GM23338 (cell line): Measurements from ENCODE around the gene OGA.

ENCODE experiments used
- CREB1 ChIP-seq: fragments of 250-450 bp; sonication (Bioruptor Pico); IDR thresholded peaks from 2 replicates; pipeline ENCODE4 v1.5.0; 2020; ENCODE audit warnings: low read depth, mild to moderate bottlenecking, moderate library complexity
- EZH2 ChIP-seq: fragments of 200-600 bp; sonication (generic); IDR thresholded peaks from one replicate; pipeline ENCODE4 v1.8.0; 2017; ENCODE audit warnings: antibody characterized with exemption, mild to moderate bottlenecking, low read depth; ENCODE audit not compliant: unreplicated experiment
- EZH2phosphoT487 ChIP-seq: fragments of 200-600 bp; sonication (generic); IDR thresholded peaks from one replicate; pipeline ENCODE4 v1.8.1; 2018; ENCODE audit warnings: antibody characterized with exemption; ENCODE audit not compliant: unreplicated experiment
- JUNB ChIP-seq: IDR thresholded peaks from one replicate; pipeline ENCODE4 v1.6.1; 2016; ENCODE audit warnings: antibody characterized with exemption; ENCODE audit not compliant: unreplicated experiment
- POLR2AphosphoS5 ChIP-seq: IDR thresholded peaks from 2 replicates; pipeline ENCODE4 v1.6.1; 2016; ENCODE audit warnings: antibody characterized with exemption, low read depth
- REST ChIP-seq: IDR thresholded peaks from one replicate; pipeline ENCODE4 v1.6.1; 2018; ENCODE audit warnings: antibody characterized with exemption; ENCODE audit not compliant: unreplicated experiment
- ZNF114 ChIP-seq: fragments of 250-450 bp; sonication (Bioruptor Pico); IDR thresholded peaks from 2 replicates; pipeline ENCODE4 v1.5.0; 2020; ENCODE audit warnings: mild to moderate bottlenecking, moderate library complexity
- ZNF462 ChIP-seq: fragments of 250-450 bp; sonication (Bioruptor Pico); IDR thresholded peaks from 2 replicates; pipeline ENCODE4 v1.5.0; 2020; ENCODE audit warnings: mild to moderate bottlenecking, moderate library complexity
- TF ChIP-seq, protein P1 (sequence below), 2 experiments: fragments of 200-600 bp in 1 of 2; sonication (generic) in 1 of 2; conservative IDR thresholded peaks; 2 replicates each; pipeline versions ENCODE4 v1.5.1 to v1.6.1; 2016 to 2017; ENCODE audit warnings: antibody characterized with exemption in 2 of 2, low read depth in 2 of 2, mild to moderate bottlenecking in 2 of 2, moderate library complexity in 1 of 2

- TF ChIP-seq CREB1 (CRISPR knock-in tag) (no peak), EZH2phosphoT487 (no peak), EZH2 (no peak), JUNB (no peak), REST (peak; percentile 41), POLR2AphosphoS5 (no peak), ZNF114 (CRISPR knock-in tag) (no peak), ZNF462 (no peak)
- TF ChIP-seq, protein P1, sequence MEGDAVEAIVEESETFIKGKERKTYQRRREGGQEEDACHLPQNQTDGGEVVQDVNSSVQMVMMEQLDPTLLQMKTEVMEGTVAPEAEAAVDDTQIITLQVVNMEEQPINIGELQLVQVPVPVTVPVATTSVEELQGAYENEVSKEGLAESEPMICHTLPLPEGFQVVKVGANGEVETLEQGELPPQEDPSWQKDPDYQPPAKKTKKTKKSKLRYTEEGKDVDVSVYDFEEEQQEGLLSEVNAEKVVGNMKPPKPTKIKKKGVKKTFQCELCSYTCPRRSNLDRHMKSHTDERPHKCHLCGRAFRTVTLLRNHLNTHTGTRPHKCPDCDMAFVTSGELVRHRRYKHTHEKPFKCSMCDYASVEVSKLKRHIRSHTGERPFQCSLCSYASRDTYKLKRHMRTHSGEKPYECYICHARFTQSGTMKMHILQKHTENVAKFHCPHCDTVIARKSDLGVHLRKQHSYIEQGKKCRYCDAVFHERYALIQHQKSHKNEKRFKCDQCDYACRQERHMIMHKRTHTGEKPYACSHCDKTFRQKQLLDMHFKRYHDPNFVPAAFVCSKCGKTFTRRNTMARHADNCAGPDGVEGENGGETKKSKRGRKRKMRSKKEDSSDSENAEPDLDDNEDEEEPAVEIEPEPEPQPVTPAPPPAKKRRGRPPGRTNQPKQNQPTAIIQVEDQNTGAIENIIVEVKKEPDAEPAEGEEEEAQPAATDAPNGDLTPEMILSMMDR (conservative IDR thresholded peaks at IDR 0.05; ENCODE audit: low read depth in 2 of 2), result peak; percentile 79 to 82
These were observed 25.1 kb upstream of the OGA start, which contains the start of gene KCNIP2 for GRCh38 chr10:101843032-101844021.
